HG03442 (cell line): Measurements from ENCODE around the gene RETREG1.
A peak's percentile ranks its signal among the peaks of the same experiment; 100 is the strongest.
"Not testable (repeated sequence)": the region's sequence is repeated elsewhere in the genome, so short reads cannot be mapped to it uniquely, and the experiment has no call there.

Experiments used
- ATAC-seq: cut with Tn5 transposase; IDR thresholded peaks from one replicate; pipeline ENCODE4 v1.9.1; 2021; ENCODE audit warnings: mild to moderate bottlenecking, moderate library complexity; ENCODE audit not compliant: unreplicated experiment

The RETREG1 gene

GRCh38 chr5:16493261-16493660, 123.5 kb downstream of the RETREG1 start:
- no peak for ATAC-seq

- ATAC-seq, result no peak
Measured at GRCh38 chr5:16492398-16493140, 124.2 kb downstream of the RETREG1 start.

GRCh38 chr5:16490911-16491310, 125.9 kb downstream of the RETREG1 start:
- ATAC-seq, result no peak

GRCh38 chr5:16489322-16489791, 127.4 kb downstream of the RETREG1 start:
- ATAC-seq, result peak; percentile 82

GRCh38 chr5:16487456-16487855, 129.3 kb downstream of the RETREG1 start:
- no peak for ATAC-seq

- no peak for ATAC-seq
Measured at GRCh38 chr5:16486711-16487111, 130.1 kb downstream of the RETREG1 start.

GRCh38 chr5:16485656-16486055, 131.1 kb downstream of the RETREG1 start:
- no peak for ATAC-seq

- ATAC-seq, result no peak
Measured at GRCh38 chr5:16484081-16484480, 132.7 kb downstream of the RETREG1 start.

- ATAC-seq, result no peak
Measured at GRCh38 chr5:16483361-16483760, 133.4 kb downstream of the RETREG1 start.

- ATAC-seq, result no peak
Measured at GRCh38 chr5:16482891-16483290, 133.9 kb downstream of the RETREG1 start.

- no peak for ATAC-seq
Measured at GRCh38 chr5:16480821-16481538, 135.8 kb downstream of the RETREG1 start.

GRCh38 chr5:16480144-16480543, 136.7 kb downstream of the RETREG1 start:
- no peak for ATAC-seq

GRCh38 chr5:16477541-16477940, 139.3 kb downstream of the RETREG1 start:
- ATAC-seq, result no peak

- not testable (repeated sequence) for ATAC-seq
Measured at GRCh38 chr5:16476417-16476816, 140.4 kb downstream of the RETREG1 start.

GRCh38 chr5:16471387-16471786, 145.4 kb downstream of the RETREG1 start:
- ATAC-seq, result no peak

- ATAC-seq, result peak; percentile 80
Measured at GRCh38 chr5:16467363-16468219, 149.2 kb downstream of the RETREG1 start.

GRCh38 chr5:16465544-16466432, 151.0 kb downstream of the RETREG1 start, which contains the start of gene ZNF622:
ZNF622 (minus strand) TSS chr5:16465800; CDS start chr5:16465665, 135 bp downstream.
- peak; percentile 78 for ATAC-seq

GRCh38 chr5:16464664-16465543, 151.9 kb downstream of the RETREG1 start:
- no peak for ATAC-seq

GRCh38 chr5:16464231-16464630, 152.6 kb downstream of the RETREG1 start:
- no peak for ATAC-seq
